ENCODE results near the gene TMPRSS7. TPM values are rescaled to one million over a fixed set of nuclear protein-coding genes. Genes with fewer than 3 reads are reported as not detected.

The TMPRSS7 gene
- total RNA-seq, 1 experiment from 2014 or later = not detected

DNA sequence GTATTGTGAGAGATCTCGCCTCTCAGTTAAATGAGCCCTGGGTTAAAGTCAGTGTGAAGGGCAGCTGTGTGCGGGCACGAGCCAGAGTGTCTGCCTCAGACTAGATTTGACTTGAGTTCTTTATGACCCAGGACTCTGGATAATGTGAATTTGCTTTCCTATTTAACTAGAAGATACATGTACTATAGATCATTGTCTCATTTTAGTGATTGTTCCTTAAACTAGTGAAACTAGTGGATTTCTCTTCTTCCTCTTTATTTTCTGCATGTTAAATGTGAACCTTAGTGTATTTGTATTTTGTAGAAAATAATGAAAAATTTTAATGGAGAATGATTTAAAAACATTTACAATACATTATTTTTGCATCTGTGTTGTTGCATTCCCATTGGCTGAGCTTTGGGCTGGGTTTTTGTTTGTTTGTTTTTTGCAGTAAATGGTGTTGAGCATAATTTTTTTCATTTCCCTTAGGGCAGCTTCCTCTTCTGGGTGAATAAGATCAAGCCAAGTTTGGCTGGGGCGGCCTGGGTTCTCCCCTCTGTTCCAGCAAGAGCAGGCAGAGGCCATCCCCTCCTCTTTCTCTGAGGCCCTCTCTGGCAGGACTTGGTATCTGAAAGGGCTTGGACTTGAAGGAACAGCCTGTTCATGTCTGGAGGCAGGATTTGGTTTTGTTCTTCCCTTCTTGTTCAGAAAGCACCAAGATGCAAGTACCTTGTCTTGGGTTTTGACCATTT lies 83.5 kb downstream of the TMPRSS7 start:
- Mint-ChIP-seq H3K4me1 (ENCODE audit: low read depth, unreplicated experiment) (no peaks in the 10 kb centered on the region), H3K27me3 (ENCODE audit: unreplicated experiment) (no peaks in the 10 kb centered on the region), H3K9me3 (ENCODE audit: low read depth, unreplicated experiment) (no peaks in the 10 kb centered on the region), H3K36me3 (ENCODE audit: insufficient read depth, unreplicated experiment) (peaks cover 21% of the 10 kb centered on the region), H3K4me3 (ENCODE audit: low read depth, unreplicated experiment) (no peak overlapping the region), H3K27ac (ENCODE audit: unreplicated experiment) (no peak overlapping the region)
- intact Hi-C loops (cut with micrococcal nuclease; ENCODE audit: unreplicated experiment) = no loop called here
- CTCF ChIA-PET = no interaction called here
- no peak for DNase-seq
- BruUV-seq (replicated peaks) = no TSS peak
- no peak for TF ChIP-seq CTCF (IDR thresholded peaks at IDR 0.05; ENCODE audit: unreplicated experiment)

DNA sequence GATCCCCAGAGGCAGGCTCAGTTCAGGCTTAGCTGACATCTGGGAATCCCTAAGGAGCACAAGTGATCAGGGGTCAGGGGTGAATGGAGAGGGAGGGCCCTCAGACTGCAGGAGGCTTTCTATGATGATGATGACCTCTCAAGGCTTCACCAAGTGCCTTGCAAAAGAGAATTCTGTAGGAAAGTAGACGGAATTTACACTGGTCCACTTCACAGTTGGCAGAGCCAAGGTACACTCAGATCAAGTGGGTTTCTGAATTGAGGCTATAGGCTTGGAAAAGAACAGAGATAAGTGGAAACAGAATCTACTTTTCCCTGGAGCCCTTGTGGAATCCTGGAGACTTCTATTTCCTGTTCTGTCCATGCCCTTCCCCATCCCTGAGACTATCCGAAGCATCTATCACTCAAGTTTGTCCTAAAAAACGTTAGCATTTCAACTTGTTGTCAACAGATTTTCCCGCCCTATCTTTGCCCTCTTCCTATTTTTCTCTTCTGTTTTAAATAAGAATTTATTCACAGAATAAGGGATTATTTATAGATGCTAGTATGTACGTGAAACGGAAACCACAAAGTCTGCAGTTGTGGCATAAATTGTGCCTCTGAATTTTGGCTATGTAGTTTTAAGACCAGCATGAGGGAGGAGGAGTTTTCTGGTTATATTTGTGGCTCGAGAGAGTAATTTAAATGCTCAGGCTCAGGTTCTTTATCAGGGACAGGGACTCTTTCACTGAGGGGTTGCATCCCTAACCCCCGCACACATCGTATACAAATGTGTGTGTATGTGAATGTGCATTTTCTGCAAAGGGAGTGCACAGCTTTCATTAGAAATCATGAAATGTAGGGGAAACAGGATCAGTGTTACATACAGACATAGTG lies 85.7 kb downstream of the TMPRSS7 start:
- no peak for DNase-seq
- CTCF ChIA-PET = no interaction called here
- Mint-ChIP-seq H3K27me3 (ENCODE audit: unreplicated experiment) (no peaks in the 10 kb centered on the region), H3K36me3 (ENCODE audit: insufficient read depth, unreplicated experiment) (peaks cover 10% of the 10 kb centered on the region), H3K4me1 (ENCODE audit: low read depth, unreplicated experiment) (no peaks in the 10 kb centered on the region), H3K27ac (ENCODE audit: unreplicated experiment) (no peak overlapping the region), H3K4me3 (ENCODE audit: low read depth, unreplicated experiment) (no peak overlapping the region), H3K9me3 (ENCODE audit: low read depth, unreplicated experiment) (no peaks in the 10 kb centered on the region)
- intact Hi-C loops (cut with micrococcal nuclease; ENCODE audit: unreplicated experiment) = no loop called here
- no TSS peak for BruUV-seq (replicated peaks)
- no peak for TF ChIP-seq CTCF (IDR thresholded peaks at IDR 0.05; ENCODE audit: unreplicated experiment)

DNA sequence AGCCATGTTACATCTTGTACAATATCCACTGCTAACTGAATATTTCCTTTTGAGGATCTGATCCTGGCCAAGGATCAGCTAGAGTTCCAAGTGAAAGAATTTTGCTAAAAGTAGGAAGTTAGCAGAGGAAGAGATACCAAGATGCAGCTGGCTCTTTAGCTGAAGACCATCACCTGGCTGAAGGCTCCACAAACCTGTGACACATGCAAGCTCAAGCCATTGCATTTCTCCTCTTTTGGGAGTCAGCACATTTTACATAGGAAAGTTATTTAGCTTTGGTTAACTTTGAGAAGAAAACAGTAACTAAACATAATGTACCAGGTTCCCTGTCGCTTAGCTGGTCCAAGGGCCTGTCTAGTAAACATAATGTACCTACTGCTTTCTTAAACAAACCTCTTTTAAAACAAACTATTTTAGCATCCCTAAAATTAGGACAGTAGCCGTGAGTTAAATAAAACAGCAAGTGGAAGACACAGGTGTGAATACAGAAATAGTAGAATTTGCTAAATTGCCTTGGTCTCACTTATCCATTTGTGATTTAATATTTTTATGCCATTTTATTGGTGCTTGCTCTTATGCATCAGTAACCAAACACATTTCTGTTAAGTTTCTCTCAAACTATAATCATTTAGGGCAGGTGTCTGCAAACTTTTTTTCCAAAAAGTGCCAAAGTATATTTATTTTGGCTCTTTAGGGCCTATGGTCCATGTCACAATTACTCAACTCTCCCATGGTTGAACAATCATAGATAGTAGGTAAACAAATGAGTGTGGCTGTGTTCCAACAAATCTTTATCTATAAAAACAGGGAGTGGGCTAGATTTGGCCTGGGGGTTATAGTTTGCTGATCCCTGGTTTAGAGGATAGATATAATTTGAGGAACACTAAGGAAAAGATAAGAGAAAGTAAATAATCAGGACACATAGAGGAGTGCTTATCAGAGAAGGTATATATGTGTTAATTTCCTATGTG lies 87.3 kb downstream of the TMPRSS7 start:
- no TSS peak for BruUV-seq (replicated peaks)
- Mint-ChIP-seq H3K9me3 (ENCODE audit: low read depth, unreplicated experiment) (no peaks in the 10 kb centered on the region), H3K27ac (ENCODE audit: unreplicated experiment) (no peak overlapping the region), H3K4me3 (ENCODE audit: low read depth, unreplicated experiment) (no peak overlapping the region), H3K36me3 (ENCODE audit: insufficient read depth, unreplicated experiment) (peaks cover 10% of the 10 kb centered on the region), H3K4me1 (ENCODE audit: low read depth, unreplicated experiment) (no peaks in the 10 kb centered on the region), H3K27me3 (ENCODE audit: unreplicated experiment) (no peaks in the 10 kb centered on the region)
- CTCF ChIA-PET = no interaction called here
- no peak for TF ChIP-seq CTCF (IDR thresholded peaks at IDR 0.05; ENCODE audit: unreplicated experiment)
- no peak for DNase-seq
- intact Hi-C loops (cut with micrococcal nuclease; ENCODE audit: unreplicated experiment) = no loop called here

GRCh38 chr3:112122870-112123269 lies 88.3 kb downstream of the TMPRSS7 start:
- H3K27me3 Mint-ChIP-seq (ENCODE audit: unreplicated experiment) = no peaks in the 10 kb centered on the region
- CTCF ChIA-PET = no interaction called here
- no TSS peak for BruUV-seq (replicated peaks)

More at GRCh38 chr3:112122870-112123269, 88.3 kb downstream of the TMPRSS7 start:
- Mint-ChIP-seq H3K27ac (ENCODE audit: unreplicated experiment) (no peak overlapping the region), H3K9me3 (ENCODE audit: low read depth, unreplicated experiment) (no peaks in the 10 kb centered on the region), H3K36me3 (ENCODE audit: insufficient read depth, unreplicated experiment) (peaks cover 10% of the 10 kb centered on the region), H3K4me3 (ENCODE audit: low read depth, unreplicated experiment) (no peak overlapping the region), H3K4me1 (ENCODE audit: low read depth, unreplicated experiment) (no peaks in the 10 kb centered on the region)
- DNase-seq = no peak
- TF ChIP-seq CTCF (IDR thresholded peaks at IDR 0.05; ENCODE audit: unreplicated experiment) = no peak
- intact Hi-C loops (cut with micrococcal nuclease; ENCODE audit: unreplicated experiment) = no loop called here
